SK-N-MC (cell line): ENCODE results near the gene LRPAP1.

Source experiments
- DNase-seq: peaks from one replicate; pipeline ENCODE4 v3.0.0-alpha.2; 2011; ENCODE audit warnings: low read depth, low spot score
- H3K27ac ChIP-seq: fragments of 200-600 bp; sonication (generic); 2 replicates; pipeline ENCODE4 v1.5.1; 2016; ENCODE audit warnings: mixed run types
- H3K36me3 ChIP-seq: fragments of 200-600 bp; sonication (generic); 2 replicates; pipeline ENCODE4 v1.6.1; 2017; ENCODE audit warnings: antibody characterized with exemption, low read length, mixed read lengths; ENCODE audit not compliant: insufficient read depth
- H3K4me3 ChIP-seq: fragments of 200-600 bp; sonication (generic); 2 replicates; pipeline ENCODE4 v1.5.1; 2016
- H3K9ac ChIP-seq: fragments of 200-600 bp; sonication (generic); 2 replicates; pipeline ENCODE4 v1.8.0; 2017; ENCODE audit warnings: mixed run types, mixed read lengths; ENCODE audit not compliant: insufficient read length
- H3K9me3 ChIP-seq: fragments of 200-600 bp; sonication (generic); 2 replicates; pipeline ENCODE4 v1.6.1; 2017; ENCODE audit warnings: low read depth, mild to moderate bottlenecking, antibody characterized with exemption, low read length, moderate library complexity, mixed read lengths
- EZH2 ChIP-seq: fragments of 200-600 bp; sonication (generic); IDR thresholded peaks from one replicate; pipeline ENCODE4 v1.6.1; 2017; ENCODE audit warnings: antibody characterized with exemption
- FOXP2 ChIP-seq: optimal IDR thresholded peaks from 2 replicates; pipeline ENCODE3; 2011; ENCODE audit warnings: mild to moderate bottlenecking, moderate library complexity; ENCODE audit not compliant: insufficient read depth; ENCODE audit errors: extremely low read length, control extremely low read depth
- POLR2AphosphoS5 ChIP-seq: IDR thresholded peaks from 2 replicates; pipeline ENCODE4 v1.6.1; 2012; ENCODE audit warnings: mild to moderate bottlenecking, low read depth, low read length, borderline replicate concordance

Gene LRPAP1

DNA sequence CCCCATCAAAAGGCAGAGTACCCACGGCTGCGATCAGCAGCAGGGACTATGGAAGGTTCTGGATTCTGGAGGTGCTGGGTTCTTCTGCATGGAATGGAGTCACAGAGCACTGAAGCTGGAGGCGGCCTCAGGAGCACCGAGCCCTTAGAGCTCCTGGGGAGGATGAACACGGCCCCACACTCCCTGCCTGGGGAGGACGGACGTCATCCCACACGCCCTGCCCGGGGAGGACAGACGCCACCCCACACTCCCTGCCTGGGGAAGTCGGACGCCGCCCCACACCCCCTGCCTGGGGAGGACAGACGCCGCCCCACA is 9.9 kb downstream of the LRPAP1 start:
- H3K9ac ChIP-seq = no peak overlapping the region
- H3K36me3 ChIP-seq = peaks cover 20% of the 10 kb centered on the region; the same call in 1 of the 2 replicates
- H3K27ac ChIP-seq = no peak overlapping the region
- DNase-seq = no peak
- TF ChIP-seq EZH2 (no peak), POLR2AphosphoS5 (no peak), FOXP2 (no peak)
- no peak overlapping the region for H3K4me3 ChIP-seq
- H3K9me3 ChIP-seq = no peaks in the 10 kb centered on the region

DNA sequence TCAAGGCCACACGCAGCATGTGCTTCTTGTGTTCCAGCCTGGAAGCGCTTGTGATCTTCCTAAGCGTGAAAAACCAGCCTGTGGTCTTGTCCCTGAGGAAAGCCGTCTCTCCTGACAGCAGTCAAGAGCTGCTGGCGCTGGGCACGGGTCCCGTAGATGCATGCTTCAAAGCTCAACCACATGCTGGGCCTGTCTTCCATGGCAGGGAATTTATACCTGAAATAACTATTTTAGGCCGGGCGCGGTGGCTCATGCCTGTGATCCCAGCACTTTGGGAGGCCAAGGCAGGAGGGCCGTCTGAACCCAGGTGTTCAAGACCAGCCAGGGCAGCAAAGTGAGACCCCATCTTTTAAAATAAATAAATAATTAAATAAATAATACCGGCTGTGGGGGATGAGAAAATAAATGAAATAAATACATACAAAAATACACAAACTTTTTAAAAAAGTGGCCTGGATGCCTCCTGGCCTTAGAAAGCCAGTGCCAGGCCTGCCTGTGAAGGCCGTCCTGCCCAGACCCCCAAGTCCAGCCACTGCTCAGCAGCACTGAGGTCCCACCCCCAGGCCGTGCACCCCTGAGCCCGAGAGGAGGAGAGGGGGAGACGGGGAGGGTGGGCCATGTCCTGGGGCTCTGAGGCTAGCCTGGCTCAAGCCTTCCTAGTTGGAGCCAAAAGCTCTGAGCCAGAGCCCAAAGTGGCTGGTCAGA is 10.4 kb downstream of the LRPAP1 start:
- H3K9ac ChIP-seq = no peak overlapping the region
- no peak for TF ChIP-seq FOXP2
- no peak for TF ChIP-seq POLR2AphosphoS5
- TF ChIP-seq EZH2 = no peak
- no peak overlapping the region for H3K27ac ChIP-seq
- H3K4me3 ChIP-seq = no peak overlapping the region
- H3K36me3 ChIP-seq = peaks cover 25% of the 10 kb centered on the region; the same call in 1 of the 2 replicates
- no peak for DNase-seq
- no peaks in the 10 kb centered on the region for H3K9me3 ChIP-seq

DNA sequence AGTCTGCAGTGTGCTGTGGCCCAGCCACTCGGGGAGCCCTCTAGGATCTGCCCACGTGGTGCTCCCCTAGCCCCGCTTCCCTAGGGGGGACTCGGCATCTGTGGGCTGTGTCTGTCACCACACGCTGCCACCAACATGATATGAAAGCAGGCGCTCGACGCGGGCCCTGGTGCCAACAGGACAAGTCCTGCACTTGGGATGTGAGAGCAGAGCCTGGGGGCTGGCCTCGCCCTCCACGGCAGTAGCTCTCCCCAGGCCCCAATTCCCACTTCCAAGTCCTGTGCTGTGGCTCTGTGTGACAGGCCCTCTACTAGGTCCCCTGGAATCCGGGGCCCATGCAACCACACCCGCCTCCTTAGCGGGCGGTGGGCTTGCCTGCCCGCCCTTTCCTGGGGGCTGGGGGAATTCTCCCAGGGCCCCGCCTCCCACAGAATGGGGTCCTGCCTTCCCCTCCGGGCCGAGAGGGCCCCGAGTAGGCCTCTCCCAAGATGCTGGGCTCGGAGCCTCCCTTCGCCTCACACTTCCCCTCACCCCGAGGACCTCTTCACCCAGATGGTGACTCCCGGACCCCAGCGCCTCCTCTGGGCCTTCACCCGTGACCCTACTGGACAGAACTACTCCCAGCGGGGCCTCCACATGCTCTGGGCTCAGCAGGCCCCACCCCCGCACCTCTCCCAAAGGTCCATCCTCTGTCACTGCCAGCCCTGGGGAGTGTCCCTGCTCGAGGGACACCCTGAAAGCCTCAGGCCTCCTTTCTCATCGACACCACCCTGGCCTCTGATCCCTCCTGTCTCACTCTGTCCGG is 11.2 kb downstream of the LRPAP1 start:
- Histone ChIP-seq H3K36me3 (peaks cover 29% of the 10 kb centered on the region; the same call in 1 of the 2 replicates), H3K27ac (no peak overlapping the region), H3K9me3 (no peaks in the 10 kb centered on the region), H3K9ac (no peak overlapping the region), H3K4me3 (no peak overlapping the region)
- TF ChIP-seq POLR2AphosphoS5 (no peak), FOXP2 (no peak)
- no peak for DNase-seq

DNA sequence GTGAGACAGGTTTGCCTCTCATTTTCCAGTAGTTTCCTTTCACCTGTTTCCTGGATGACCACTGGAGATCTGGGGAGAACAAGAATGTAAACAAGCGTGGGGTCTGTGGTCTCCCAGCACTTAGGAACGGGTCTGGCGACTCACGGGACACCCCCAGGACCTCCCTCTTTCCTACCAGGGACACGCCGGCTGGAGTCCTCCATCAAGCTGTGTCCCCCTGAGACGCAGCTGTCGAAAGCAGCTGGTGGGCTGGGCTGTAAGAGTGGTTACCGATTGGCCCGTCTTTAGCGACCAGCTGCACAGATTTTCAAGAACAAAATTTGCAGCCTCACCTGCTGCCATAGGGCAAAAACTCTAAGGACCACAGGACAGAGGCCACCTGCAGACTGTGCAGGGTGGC is 11.9 kb downstream of the LRPAP1 start:
- H3K36me3 ChIP-seq = peaks cover 29% of the 10 kb centered on the region; the same call in 1 of the 2 replicates
- H3K9ac ChIP-seq = no peak overlapping the region
- no peak for TF ChIP-seq POLR2AphosphoS5
- TF ChIP-seq FOXP2 = no peak
- no peak for TF ChIP-seq EZH2
- H3K27ac ChIP-seq = no peak overlapping the region
- no peak for DNase-seq
- no peak overlapping the region for H3K4me3 ChIP-seq
- no peaks in the 10 kb centered on the region for H3K9me3 ChIP-seq

DNA sequence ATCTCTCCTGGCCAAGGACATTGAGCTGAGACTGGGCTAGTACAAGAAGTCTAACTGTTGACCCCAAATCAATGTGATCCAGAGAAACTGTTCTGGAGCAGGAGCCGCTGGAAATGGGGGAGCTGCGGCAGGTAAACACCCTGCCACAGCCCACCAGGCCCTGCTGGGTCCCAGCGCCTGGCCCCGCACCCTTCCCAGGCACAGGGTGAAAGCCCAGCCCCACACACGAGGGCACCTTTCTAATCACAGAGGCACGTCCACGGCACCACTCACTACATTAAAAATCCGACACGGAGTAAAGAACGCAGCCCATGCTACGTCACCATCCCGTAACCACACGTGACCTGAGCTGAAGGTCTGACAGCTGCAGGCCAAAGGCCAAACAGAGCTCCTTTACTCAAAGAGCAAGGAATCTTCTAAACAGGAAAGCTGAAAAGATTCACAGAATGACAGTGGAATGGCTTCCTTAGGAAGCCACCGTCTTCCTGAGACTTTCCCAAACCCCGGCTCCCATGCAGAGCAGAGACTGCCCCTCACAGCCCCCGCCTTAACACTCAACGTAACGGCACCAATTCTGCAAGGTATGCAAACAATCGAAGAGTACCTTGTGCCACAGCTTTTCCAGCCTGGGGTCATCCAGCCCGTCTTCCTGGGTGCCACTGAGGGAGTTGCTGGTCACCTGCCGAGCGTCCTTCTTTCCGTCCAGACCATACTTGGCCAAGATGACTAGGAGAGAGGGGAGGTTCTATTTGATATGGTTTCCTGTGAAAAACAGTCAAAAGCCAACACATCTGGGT is 12.6 kb downstream of the LRPAP1 start:
- no peak for DNase-seq
- Histone ChIP-seq H3K36me3 (peaks cover 29% of the 10 kb centered on the region; the same call in 1 of the 2 replicates), H3K9me3 (no peaks in the 10 kb centered on the region), H3K27ac (no peak overlapping the region), H3K4me3 (no peak overlapping the region), H3K9ac (no peak overlapping the region)
- TF ChIP-seq POLR2AphosphoS5 (no peak), FOXP2 (no peak), EZH2 (no peak)

DNA sequence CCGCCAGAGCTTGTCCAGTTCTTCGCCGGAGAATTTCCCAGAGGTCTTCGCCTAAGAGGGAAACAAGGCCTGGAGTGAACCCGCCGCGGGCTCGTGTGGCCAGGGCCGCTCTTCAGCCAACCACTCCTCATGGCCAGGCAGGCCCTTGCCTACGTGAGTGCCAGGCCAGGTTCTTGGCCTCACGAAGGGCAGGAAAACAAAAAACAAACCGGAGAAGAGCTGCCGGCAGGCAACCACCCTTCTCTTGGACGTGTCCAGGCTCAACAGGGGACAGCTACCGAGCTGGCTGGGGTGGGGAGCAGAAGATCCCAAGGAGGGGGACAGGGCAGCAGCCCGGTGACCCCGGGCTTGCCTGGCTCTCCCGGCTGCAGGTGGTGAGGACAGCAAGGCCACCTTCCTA is 13.3 kb downstream of the LRPAP1 start:
- Histone ChIP-seq H3K9ac (no peak overlapping the region), H3K27ac (no peak overlapping the region), H3K9me3 (no peaks in the 10 kb centered on the region), H3K4me3 (no peak overlapping the region), H3K36me3 (peaks cover 22% of the 10 kb centered on the region; the same call in 1 of the 2 replicates)
- DNase-seq = no peak
- TF ChIP-seq FOXP2 (no peak), EZH2 (no peak), POLR2AphosphoS5 (no peak)

DNA sequence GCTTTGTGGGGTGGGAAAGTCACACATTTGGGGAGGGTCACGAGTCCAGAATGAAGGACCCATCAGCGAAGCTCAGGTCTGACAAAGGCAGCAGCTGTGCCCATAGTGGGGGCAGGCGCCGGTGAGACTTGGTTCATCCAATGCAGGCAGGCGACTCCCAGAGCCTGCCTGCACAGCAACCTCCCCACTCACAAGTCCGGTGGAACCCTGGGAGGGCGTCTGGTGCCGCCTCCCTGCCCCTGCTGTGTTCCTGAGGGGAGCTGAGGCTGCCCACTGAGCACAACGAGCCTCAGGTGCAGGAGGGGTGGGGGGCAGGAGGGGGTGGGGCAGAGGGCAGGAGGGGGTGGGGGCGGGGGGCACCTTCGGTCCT is 13.7 kb downstream of the LRPAP1 start:
- H3K4me3 ChIP-seq = no peak overlapping the region
- no peak overlapping the region for H3K9ac ChIP-seq
- H3K36me3 ChIP-seq = peaks cover 22% of the 10 kb centered on the region; the same call in 1 of the 2 replicates
- no peak overlapping the region for H3K27ac ChIP-seq
- H3K9me3 ChIP-seq = no peaks in the 10 kb centered on the region
- TF ChIP-seq POLR2AphosphoS5 = no peak
- no peak for TF ChIP-seq FOXP2
- TF ChIP-seq EZH2 = no peak
- no peak for DNase-seq
